ENCODE measurements around the gene KHDC4. TPM values are rescaled to one million over a fixed set of nuclear protein-coding genes. Genes with fewer than 3 reads are reported as not detected.
A peak's percentile ranks its signal among the peaks of the same experiment; 100 is the strongest.

KHDC4 gene
- total and polyA plus RNA-seq, 2 of the 13 experiments (the other 11 are each of a cell fraction or from before 2014, with no cell fraction given) = 33.5 to 92.0 TPM

DNA sequence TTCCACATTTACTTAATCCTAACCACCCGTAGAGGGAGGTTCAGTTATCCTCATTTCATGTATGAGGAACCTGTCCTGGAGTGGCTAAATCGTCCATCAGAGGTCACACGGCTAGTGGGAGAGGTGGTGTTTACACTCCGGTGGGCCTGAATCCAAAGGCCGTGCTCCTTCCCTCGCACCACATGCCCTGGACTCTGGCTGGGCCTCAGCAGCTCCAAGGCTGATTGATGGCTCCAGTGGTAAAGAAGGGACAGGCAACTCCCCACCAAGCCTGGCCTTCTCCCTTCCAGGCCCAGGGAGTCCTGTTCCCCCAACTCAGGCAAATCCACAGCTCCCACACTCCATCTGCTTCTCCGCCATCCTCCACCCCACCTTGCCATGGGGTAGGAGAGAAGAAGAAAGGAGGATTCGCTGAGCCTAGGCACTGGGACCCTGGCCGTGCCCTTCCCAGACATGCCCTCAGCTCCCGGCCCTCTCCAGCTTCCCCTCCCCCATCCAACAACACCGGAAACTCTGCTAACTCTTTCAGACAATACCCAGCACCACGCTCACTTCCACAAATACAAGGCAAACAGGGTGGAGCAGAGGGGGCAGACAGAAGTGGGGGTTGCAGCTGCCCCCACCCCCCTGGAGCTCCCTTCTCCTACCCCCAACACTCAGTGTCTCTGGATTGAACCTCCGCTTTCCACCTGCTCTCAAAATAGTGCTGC is 33.3 kb upstream of the KHDC4 start (continued):
- TF ChIP-seq, protein P1, sequence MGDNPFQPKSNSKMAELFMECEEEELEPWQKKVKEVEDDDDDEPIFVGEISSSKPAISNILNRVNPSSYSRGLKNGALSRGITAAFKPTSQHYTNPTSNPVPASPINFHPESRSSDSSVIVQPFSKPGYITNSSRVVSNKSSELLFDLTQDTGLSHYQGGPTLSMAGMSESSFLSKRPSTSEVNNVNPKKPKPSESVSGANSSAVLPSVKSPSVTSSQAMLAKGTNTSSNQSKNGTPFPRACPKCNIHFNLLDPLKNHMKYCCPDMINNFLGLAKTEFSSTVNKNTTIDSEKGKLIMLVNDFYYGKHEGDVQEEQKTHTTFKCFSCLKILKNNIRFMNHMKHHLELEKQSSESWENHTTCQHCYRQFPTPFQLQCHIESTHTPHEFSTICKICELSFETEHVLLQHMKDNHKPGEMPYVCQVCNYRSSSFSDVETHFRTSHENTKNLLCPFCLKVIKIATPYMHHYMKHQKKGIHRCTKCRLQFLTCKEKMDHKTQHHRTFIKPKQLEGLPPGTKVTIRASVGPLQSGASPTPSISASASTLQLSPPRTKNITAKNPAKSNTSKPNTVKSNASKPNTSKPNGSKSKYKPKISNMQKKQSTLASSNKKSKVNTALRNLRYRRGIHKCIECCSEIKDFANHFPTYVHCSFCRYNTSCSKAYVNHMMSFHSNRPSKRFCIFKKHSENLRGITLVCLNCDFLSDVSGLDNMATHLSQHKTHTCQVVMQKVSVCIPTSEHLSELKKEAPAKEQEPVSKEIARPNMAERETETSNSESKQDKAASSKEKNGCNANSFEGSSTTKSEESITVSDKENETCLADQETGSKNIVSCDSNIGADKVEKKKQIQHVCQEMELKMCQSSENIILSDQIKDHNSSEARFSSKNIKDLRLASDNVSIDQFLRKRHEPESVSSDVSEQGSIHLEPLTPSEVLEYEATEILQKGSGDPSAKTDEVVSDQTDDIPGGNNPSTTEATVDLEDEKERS (CRISPR knock-in tag; IDR thresholded peaks at IDR 0.05) = no peak
- TF ChIP-seq ZNF431 (CRISPR knock-in tag; IDR thresholded peaks at IDR 0.05; ENCODE audit: borderline replicate concordance, low read depth) (0 out of 2 replicates have a peak, but pooled peaks have one; percentile 55), ZNF264 (CRISPR knock-in tag; IDR thresholded peaks at IDR 0.05) (peak; percentile 24; the same call in 1 of the 2 replicates), ZNF224 (CRISPR knock-in tag; IDR thresholded peaks at IDR 0.05) (0 out of 2 replicates have a peak, but pooled peaks have one; percentile 23), ZNF331 (CRISPR knock-in tag; IDR thresholded peaks at IDR 0.05) (peak; percentile 67), SP140L (CRISPR knock-in tag; IDR thresholded peaks at IDR 0.05; ENCODE audit: borderline replicate concordance) (no peak), GABPA (IDR thresholded peaks at IDR 0.05; ENCODE audit: low read depth, low read length) (no peak), GABPA (CRISPR knock-in tag; IDR thresholded peaks at IDR 0.05; ENCODE audit: low read depth) (peak; percentile 50), RXRA (CRISPR knock-in tag; IDR thresholded peaks at IDR 0.05) (peak; percentile 80), KLF16 (CRISPR knock-in tag; IDR thresholded peaks at IDR 0.05) (no peak), ZNF607 (CRISPR knock-in tag; IDR thresholded peaks at IDR 0.05; ENCODE audit: borderline replicate concordance) (no peak), NFE2 (CRISPR knock-in tag; IDR thresholded peaks at IDR 0.05) (no peak), PPARG (CRISPR knock-in tag; conservative IDR thresholded peaks at IDR 0.05) (peak; percentile 48; the same call in 1 of the 2 replicates)
- TF ChIP-seq, protein P2, sequence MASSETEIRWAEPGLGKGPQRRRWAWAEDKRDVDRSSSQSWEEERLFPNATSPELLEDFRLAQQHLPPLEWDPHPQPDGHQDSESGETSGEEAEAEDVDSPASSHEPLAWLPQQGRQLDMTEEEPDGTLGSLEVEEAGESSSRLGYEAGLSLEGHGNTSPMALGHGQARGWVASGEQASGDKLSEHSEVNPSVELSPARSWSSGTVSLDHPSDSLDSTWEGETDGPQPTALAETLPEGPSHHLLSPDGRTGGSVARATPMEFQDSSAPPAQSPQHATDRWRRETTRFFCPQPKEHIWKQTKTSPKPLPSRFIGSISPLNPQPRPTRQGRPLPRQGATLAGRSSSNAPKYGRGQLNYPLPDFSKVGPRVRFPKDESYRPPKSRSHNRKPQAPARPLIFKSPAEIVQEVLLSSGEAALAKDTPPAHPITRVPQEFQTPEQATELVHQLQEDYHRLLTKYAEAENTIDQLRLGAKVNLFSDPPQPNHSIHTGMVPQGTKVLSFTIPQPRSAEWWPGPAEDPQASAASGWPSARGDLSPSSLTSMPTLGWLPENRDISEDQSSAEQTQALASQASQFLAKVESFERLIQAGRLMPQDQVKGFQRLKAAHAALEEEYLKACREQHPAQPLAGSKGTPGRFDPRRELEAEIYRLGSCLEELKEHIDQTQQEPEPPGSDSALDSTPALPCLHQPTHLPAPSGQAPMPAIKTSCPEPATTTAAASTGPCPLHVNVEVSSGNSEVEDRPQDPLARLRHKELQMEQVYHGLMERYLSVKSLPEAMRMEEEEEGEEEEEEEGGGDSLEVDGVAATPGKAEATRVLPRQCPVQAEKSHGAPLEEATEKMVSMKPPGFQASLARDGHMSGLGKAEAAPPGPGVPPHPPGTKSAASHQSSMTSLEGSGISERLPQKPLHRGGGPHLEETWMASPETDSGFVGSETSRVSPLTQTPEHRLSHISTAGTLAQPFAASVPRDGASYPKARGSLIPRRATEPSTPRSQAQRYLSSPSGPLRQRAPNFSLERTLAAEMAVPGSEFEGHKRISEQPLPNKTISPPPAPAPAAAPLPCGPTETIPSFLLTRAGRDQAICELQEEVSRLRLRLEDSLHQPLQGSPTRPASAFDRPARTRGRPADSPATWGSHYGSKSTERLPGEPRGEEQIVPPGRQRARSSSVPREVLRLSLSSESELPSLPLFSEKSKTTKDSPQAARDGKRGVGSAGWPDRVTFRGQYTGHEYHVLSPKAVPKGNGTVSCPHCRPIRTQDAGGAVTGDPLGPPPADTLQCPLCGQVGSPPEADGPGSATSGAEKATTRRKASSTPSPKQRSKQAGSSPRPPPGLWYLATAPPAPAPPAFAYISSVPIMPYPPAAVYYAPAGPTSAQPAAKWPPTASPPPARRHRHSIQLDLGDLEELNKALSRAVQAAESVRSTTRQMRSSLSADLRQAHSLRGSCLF (CRISPR knock-in tag; IDR thresholded peaks at IDR 0.05; ENCODE audit: borderline replicate concordance) = no peak
- TF ChIP-seq, protein P3, sequence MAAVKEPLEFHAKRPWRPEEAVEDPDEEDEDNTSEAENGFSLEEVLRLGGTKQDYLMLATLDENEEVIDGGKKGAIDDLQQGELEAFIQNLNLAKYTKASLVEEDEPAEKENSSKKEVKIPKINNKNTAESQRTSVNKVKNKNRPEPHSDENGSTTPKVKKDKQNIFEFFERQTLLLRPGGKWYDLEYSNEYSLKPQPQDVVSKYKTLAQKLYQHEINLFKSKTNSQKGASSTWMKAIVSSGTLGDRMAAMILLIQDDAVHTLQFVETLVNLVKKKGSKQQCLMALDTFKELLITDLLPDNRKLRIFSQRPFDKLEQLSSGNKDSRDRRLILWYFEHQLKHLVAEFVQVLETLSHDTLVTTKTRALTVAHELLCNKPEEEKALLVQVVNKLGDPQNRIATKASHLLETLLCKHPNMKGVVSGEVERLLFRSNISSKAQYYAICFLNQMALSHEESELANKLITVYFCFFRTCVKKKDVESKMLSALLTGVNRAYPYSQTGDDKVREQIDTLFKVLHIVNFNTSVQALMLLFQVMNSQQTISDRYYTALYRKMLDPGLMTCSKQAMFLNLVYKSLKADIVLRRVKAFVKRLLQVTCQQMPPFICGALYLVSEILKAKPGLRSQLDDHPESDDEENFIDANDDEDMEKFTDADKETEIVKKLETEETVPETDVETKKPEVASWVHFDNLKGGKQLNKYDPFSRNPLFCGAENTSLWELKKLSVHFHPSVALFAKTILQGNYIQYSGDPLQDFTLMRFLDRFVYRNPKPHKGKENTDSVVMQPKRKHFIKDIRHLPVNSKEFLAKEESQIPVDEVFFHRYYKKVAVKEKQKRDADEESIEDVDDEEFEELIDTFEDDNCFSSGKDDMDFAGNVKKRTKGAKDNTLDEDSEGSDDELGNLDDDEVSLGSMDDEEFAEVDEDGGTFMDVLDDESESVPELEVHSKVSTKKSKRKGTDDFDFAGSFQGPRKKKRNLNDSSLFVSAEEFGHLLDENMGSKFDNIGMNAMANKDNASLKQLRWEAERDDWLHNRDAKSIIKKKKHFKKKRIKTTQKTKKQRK (IDR thresholded peaks at IDR 0.05; ENCODE audit: low read length) = no peak
- TF ChIP-seq, protein P4, sequence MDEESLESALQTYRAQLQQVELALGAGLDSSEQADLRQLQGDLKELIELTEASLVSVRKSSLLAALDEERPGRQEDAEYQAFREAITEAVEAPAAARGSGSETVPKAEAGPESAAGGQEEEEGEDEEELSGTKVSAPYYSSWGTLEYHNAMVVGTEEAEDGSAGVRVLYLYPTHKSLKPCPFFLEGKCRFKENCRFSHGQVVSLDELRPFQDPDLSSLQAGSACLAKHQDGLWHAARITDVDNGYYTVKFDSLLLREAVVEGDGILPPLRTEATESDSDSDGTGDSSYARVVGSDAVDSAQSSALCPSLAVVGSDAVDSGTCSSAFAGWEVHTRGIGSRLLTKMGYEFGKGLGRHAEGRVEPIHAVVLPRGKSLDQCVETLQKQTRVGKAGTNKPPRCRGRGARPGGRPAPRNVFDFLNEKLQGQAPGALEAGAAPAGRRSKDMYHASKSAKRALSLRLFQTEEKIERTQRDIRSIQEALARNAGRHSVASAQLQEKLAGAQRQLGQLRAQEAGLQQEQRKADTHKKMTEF (CRISPR knock-in tag; IDR thresholded peaks at IDR 0.05) = peak; percentile 60; the same call in 1 of the 2 replicates
